RWPE2 (cell line): ENCODE results near the gene GIGYF1.

ENCODE experiments used
- ATAC-seq: fragments of 200-7000 bp; cut with Tn5 transposase; 3 replicates; pipeline ENCODE4 v1.9.1; 2021; ENCODE audit warnings: low read depth
- DNase-seq: peaks from one replicate; pipeline ENCODE4 v3.0.0-alpha.2; 2020; ENCODE audit warnings: low spot score
- H3K27ac ChIP-seq: fragments of 450-650 bp; 2 replicates; pipeline ENCODE4 v1.5.1; 2017; ENCODE audit warnings: mild to moderate bottlenecking; ENCODE audit not compliant: poor library complexity, severe bottlenecking
- H3K27me3 ChIP-seq: fragments of 250-450 bp; sonication (Bioruptor Pico); 2 replicates; pipeline ENCODE4 v1.5.1; 2021; ENCODE audit warnings: mild to moderate bottlenecking, moderate library complexity; ENCODE audit not compliant: insufficient read depth, poor library complexity, severe bottlenecking
- H3K36me3 ChIP-seq: fragments of 250-450 bp; sonication (Bioruptor Pico); 2 replicates; pipeline ENCODE4 v1.5.1; 2020; ENCODE audit warnings: low read depth, mild to moderate bottlenecking, moderate library complexity
- H3K4me1 ChIP-seq: fragments of 250-450 bp; sonication (Bioruptor Pico); 2 replicates; pipeline ENCODE4 v1.5.1; 2021; ENCODE audit warnings: mild to moderate bottlenecking, moderate library complexity; ENCODE audit not compliant: insufficient read depth, poor library complexity, severe bottlenecking
- H3K4me3 ChIP-seq: fragments of 250-450 bp; sonication (Bioruptor Pico); 2 replicates; pipeline ENCODE4 v1.5.1; 2021; ENCODE audit warnings: mild to moderate bottlenecking, moderate library complexity; ENCODE audit not compliant: severe bottlenecking
- H3K9me3 ChIP-seq: fragments of 250-450 bp; sonication (Bioruptor Pico); 2 replicates; pipeline ENCODE4 v1.5.1; 2021; ENCODE audit warnings: mild to moderate bottlenecking, moderate library complexity; ENCODE audit not compliant: severe bottlenecking
- CTCF ChIP-seq: fragments of 450-650 bp; IDR thresholded peaks from one replicate; pipeline ENCODE4 v1.5.1; 2017; ENCODE audit warnings: mild to moderate bottlenecking, moderate library complexity; ENCODE audit not compliant: poor library complexity, severe bottlenecking

The GIGYF1 gene

GRCh38 chr7:100684534-100685042 is 9.5 kb downstream of the GIGYF1 start:
- Histone ChIP-seq H3K36me3 (peaks cover 88% of the 10 kb centered on the region), H3K27me3 (no peaks in the 10 kb centered on the region), H3K4me3 (no peak overlapping the region), H3K9me3 (no peaks in the 10 kb centered on the region), H3K27ac (no peak overlapping the region), H3K4me1 (no peaks in the 10 kb centered on the region)
- ATAC-seq (no peak), DNase-seq (no peak)
- TF ChIP-seq CTCF, result no peak

GRCh38 chr7:100683659-100684533 is 10.2 kb downstream of the GIGYF1 start:
- H3K9me3 ChIP-seq, result no peaks in the 10 kb centered on the region
- H3K27ac ChIP-seq, result no peak overlapping the region
- DNase-seq (no peak), ATAC-seq (no peak)
- no peak overlapping the region for H3K4me3 ChIP-seq
- no peaks in the 10 kb centered on the region for H3K27me3 ChIP-seq
- no peaks in the 10 kb centered on the region for H3K4me1 ChIP-seq
- no peak for TF ChIP-seq CTCF
- H3K36me3 ChIP-seq, result peaks cover 90% of the 10 kb centered on the region

GRCh38 chr7:100682991-100683658 is 10.9 kb downstream of the GIGYF1 start:
- no peak for ATAC-seq
- no peaks in the 10 kb centered on the region for H3K27me3 ChIP-seq
- no peak overlapping the region for H3K27ac ChIP-seq
- no peak for DNase-seq
- no peak overlapping the region for H3K4me3 ChIP-seq
- no peaks in the 10 kb centered on the region for H3K4me1 ChIP-seq
- peaks cover 90% of the 10 kb centered on the region for H3K36me3 ChIP-seq
- H3K9me3 ChIP-seq, result no peaks in the 10 kb centered on the region
- TF ChIP-seq CTCF, result no peak

- Histone ChIP-seq H3K27me3 (no peaks in the 10 kb centered on the region), H3K36me3 (peaks cover 90% of the 10 kb centered on the region)
Observed at GRCh38 chr7:100682228-100682741, 11.8 kb downstream of the GIGYF1 start.

More at GRCh38 chr7:100682228-100682741, 11.8 kb downstream of the GIGYF1 start:
- DNase-seq (no peak), ATAC-seq (no peak)
- H3K9me3 ChIP-seq, result no peaks in the 10 kb centered on the region
- no peaks in the 10 kb centered on the region for H3K4me1 ChIP-seq
- no peak overlapping the region for H3K27ac ChIP-seq
- TF ChIP-seq CTCF, result no peak
- no peak overlapping the region for H3K4me3 ChIP-seq
